Measurements from ENCODE around the gene TCP11L2. TPM values are rescaled to one million over a fixed set of nuclear protein-coding genes. Genes with fewer than 3 reads are reported as not detected.

TCP11L2 gene
- total RNA-seq, 1 donor from 2014 or later, result 1.4 TPM

GRCh38 chr12:106297075-106297474, 5.5 kb upstream of the TCP11L2 start:
- no peak overlapping the region for H3K27ac Mint-ChIP-seq (ENCODE audit: unreplicated experiment)
- DNase-seq (ENCODE audit: low read depth, low spot score), result no peak
- no peak overlapping the region for H3K4me3 Mint-ChIP-seq
- TF ChIP-seq CTCF (conservative IDR thresholded peaks at IDR 0.05), result no peak
- peaks cover 7% of the 10 kb centered on the region for H3K4me1 Mint-ChIP-seq
- no peaks in the 10 kb centered on the region for H3K9me3 Mint-ChIP-seq
- no peaks in the 10 kb centered on the region for H3K36me3 Mint-ChIP-seq (ENCODE audit: low read depth)
- H3K27me3 Mint-ChIP-seq (ENCODE audit: low read depth), result peaks cover 12% of the 10 kb centered on the region

GRCh38 chr12:106297681-106298080, 4.9 kb upstream of the TCP11L2 start:
- Mint-ChIP-seq H3K27ac (ENCODE audit: unreplicated experiment) (no peak overlapping the region), H3K4me3 (no peak overlapping the region), H3K9me3 (no peaks in the 10 kb centered on the region), H3K4me1 (peaks cover 7% of the 10 kb centered on the region), H3K27me3 (ENCODE audit: low read depth) (peaks cover 12% of the 10 kb centered on the region), H3K36me3 (ENCODE audit: low read depth) (no peaks in the 10 kb centered on the region)
- no peak for DNase-seq (ENCODE audit: low read depth, low spot score)
- no peak for TF ChIP-seq CTCF (conservative IDR thresholded peaks at IDR 0.05)

GRCh38 chr12:106299202-106299774, 3.2 kb upstream of the TCP11L2 start:
- Mint-ChIP-seq H3K9me3 (no peaks in the 10 kb centered on the region), H3K4me1 (peaks cover 10% of the 10 kb centered on the region), H3K36me3 (ENCODE audit: low read depth) (no peaks in the 10 kb centered on the region), H3K4me3 (peak overlapping the region; percentile 65), H3K27ac (ENCODE audit: unreplicated experiment) (no peak overlapping the region), H3K27me3 (ENCODE audit: low read depth) (peaks cover 18% of the 10 kb centered on the region)
- no peak for DNase-seq (ENCODE audit: low read depth, low spot score)
- no peak for TF ChIP-seq CTCF (conservative IDR thresholded peaks at IDR 0.05)

GRCh38 chr12:106300761-106301160, 1.8 kb upstream of the TCP11L2 start:
- Mint-ChIP-seq H3K4me1 (peaks cover 10% of the 10 kb centered on the region), H3K27me3 (ENCODE audit: low read depth) (peaks cover 26% of the 10 kb centered on the region), H3K36me3 (ENCODE audit: low read depth) (no peaks in the 10 kb centered on the region), H3K27ac (ENCODE audit: unreplicated experiment) (no peak overlapping the region), H3K9me3 (no peaks in the 10 kb centered on the region), H3K4me3 (peak overlapping the region; percentile 88)
- DNase-seq (ENCODE audit: low read depth, low spot score), result no peak
- no peak for TF ChIP-seq CTCF (conservative IDR thresholded peaks at IDR 0.05)

- H3K27ac Mint-ChIP-seq (ENCODE audit: unreplicated experiment), result no peak overlapping the region
- peak overlapping the region; percentile 88 for H3K4me3 Mint-ChIP-seq
- H3K4me1 Mint-ChIP-seq, result peaks cover 10% of the 10 kb centered on the region
- no peaks in the 10 kb centered on the region for H3K36me3 Mint-ChIP-seq (ENCODE audit: low read depth)
- DNase-seq (ENCODE audit: low read depth, low spot score), result no peak
- peaks cover 31% of the 10 kb centered on the region for H3K27me3 Mint-ChIP-seq (ENCODE audit: low read depth)
- no peaks in the 10 kb centered on the region for H3K9me3 Mint-ChIP-seq
- no peak for TF ChIP-seq CTCF (conservative IDR thresholded peaks at IDR 0.05)
Observed at GRCh38 chr12:106301241-106301610, 1.3 kb upstream of the TCP11L2 start.
